Activated naive CD8-positive, alpha-beta T cell (primary cell): Measurements from ENCODE around the gene SLC22A17.

Source experiments
- H3K27ac Mint-ChIP-seq: one replicate; pipeline ENCODE4 v1.8.0; 2021; ENCODE audit warnings: mixed read lengths
- H3K27me3 Mint-ChIP-seq: one replicate; pipeline ENCODE4 v1.8.0; 2021; ENCODE audit warnings: mixed read lengths
- H3K36me3 Mint-ChIP-seq: one replicate; pipeline ENCODE4 v1.8.0; 2021; ENCODE audit warnings: mixed read lengths
- H3K4me1 Mint-ChIP-seq: one replicate; pipeline ENCODE4 v1.8.0; 2021; ENCODE audit warnings: low read depth, mixed read lengths
- H3K4me3 Mint-ChIP-seq: one replicate; pipeline ENCODE4 v1.8.0; 2021; ENCODE audit warnings: mild to moderate bottlenecking, mixed read lengths
- H3K9me3 Mint-ChIP-seq: one replicate; pipeline ENCODE4 v1.8.0; 2021; ENCODE audit warnings: low read depth, mixed read lengths

The SLC22A17 gene

GRCh38 chr14:23301288-23301968 is 51.3 kb downstream of the SLC22A17 start:
- Mint-ChIP-seq H3K9me3 (no peaks in the 10 kb centered on the region), H3K4me3 (peak overlapping the region; percentile 88), H3K27me3 (peaks cover 4% of the 10 kb centered on the region), H3K36me3 (no peaks in the 10 kb centered on the region), H3K4me1 (peaks cover 23% of the 10 kb centered on the region), H3K27ac (peak overlapping the region; percentile 94)

GRCh38 chr14:23300687-23301223 is 51.9 kb downstream of the SLC22A17 start:
- Mint-ChIP-seq H3K4me3 (peak overlapping the region; percentile 88), H3K27ac (peak overlapping the region; percentile 82), H3K4me1 (peaks cover 23% of the 10 kb centered on the region), H3K36me3 (no peaks in the 10 kb centered on the region), H3K9me3 (no peaks in the 10 kb centered on the region), H3K27me3 (no peaks in the 10 kb centered on the region)

DNA sequence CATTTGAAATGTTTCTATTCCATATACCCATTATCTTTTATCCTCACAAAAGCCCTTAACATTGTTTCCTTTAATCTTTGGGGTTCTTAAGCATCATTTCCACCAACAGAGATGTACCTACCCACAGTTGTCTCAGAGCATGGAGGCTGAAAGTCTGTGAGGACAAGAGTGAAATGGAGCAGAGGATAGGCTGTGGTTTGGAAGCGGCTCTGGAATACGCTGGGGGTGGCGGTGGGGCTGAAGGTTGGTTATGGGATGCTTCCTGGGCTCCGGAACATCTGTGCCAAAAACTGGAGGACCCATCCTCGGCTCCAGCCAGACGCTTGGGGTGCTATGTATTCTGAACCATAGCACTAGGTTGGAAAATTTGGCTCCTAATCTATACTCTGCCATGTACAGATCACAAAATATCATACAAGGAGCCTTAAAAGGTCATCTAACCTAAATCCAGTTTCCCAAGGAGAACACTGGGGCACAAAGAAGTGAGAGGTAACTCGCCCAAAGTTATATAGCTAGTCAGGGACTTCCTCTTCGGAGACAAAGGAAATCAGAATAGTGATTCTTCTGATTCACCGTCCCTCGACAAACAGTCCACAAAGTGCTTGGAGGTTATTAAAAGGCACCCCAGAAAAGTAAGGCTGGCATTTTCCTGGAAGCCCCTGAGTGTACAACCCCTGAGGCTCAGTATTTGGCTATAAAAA is 52.6 kb downstream of the SLC22A17 start:
- Mint-ChIP-seq H3K9me3 (no peaks in the 10 kb centered on the region), H3K4me1 (peaks cover 27% of the 10 kb centered on the region), H3K27ac (peak overlapping the region; percentile 82), H3K4me3 (peak overlapping the region; percentile 88), H3K27me3 (no peaks in the 10 kb centered on the region), H3K36me3 (no peaks in the 10 kb centered on the region)

- peaks cover 34% of the 10 kb centered on the region for H3K4me1 Mint-ChIP-seq
- H3K27me3 Mint-ChIP-seq: no peaks in the 10 kb centered on the region
- peak overlapping the region; percentile 88 for H3K4me3 Mint-ChIP-seq
- peak overlapping the region; percentile 9 for H3K27ac Mint-ChIP-seq
- no peaks in the 10 kb centered on the region for H3K36me3 Mint-ChIP-seq
- H3K9me3 Mint-ChIP-seq: no peaks in the 10 kb centered on the region
Observed at GRCh38 chr14:23299211-23299957, 53.3 kb downstream of the SLC22A17 start.

DNA sequence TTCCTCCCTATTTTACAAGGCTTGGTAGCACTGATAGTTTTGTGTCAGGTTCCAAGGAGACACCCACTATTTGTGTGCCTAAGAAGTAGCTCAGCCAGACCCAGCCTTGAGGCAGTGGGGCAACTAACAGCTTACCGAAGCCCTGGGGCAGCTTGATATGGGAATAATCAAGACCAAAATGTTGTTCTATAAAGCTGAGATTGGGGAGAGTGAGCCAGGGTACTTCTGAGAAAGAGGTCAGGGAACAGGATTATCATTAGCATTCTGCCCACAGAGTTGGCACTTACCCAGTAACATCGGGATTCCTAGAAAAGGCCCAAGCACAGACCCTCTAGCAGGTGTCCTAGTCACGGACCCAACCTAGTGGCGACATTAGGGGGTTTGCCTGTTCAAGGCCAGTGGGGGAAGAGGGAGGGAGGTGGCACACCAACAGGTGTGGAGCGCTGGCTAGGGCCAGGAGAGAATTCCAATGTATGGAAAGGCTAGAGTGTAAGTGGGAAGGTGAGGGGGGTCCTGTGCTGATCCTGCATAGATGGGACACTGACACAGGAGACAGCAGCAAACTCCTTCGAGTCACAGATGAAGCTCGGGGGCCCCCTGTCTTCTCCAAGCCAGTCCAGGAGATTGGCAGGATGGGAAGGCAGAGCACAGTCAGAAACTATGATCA is 54.9 kb downstream of the SLC22A17 start:
- Mint-ChIP-seq H3K4me1 (peaks cover 38% of the 10 kb centered on the region), H3K27ac (peak overlapping the region; percentile 50), H3K4me3 (no peak overlapping the region), H3K9me3 (no peaks in the 10 kb centered on the region), H3K27me3 (no peaks in the 10 kb centered on the region), H3K36me3 (no peaks in the 10 kb centered on the region)

DNA sequence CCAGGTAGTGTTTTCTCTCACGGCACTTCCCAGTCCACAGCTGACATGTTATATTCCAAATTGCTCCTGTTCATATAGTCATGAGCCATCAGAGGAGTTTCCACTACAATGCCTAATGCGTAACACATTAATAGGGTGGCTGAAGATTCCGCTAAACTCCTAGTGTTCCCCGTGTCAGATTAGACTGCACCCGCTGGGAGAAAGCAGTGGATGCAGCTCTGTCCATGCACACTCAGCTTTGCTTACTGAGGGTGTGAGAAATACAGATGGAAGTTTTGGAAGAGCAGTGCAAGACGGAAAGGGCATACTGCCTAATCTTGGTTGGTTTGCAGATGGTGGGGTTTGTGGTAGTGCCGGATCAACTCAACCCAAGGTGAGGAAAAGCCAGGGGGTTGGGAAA is 55.6 kb downstream of the SLC22A17 start:
- Mint-ChIP-seq H3K27ac (peak overlapping the region; percentile 46), H3K9me3 (no peaks in the 10 kb centered on the region), H3K27me3 (no peaks in the 10 kb centered on the region), H3K4me1 (peaks cover 35% of the 10 kb centered on the region), H3K4me3 (no peak overlapping the region), H3K36me3 (no peaks in the 10 kb centered on the region)
